ENCODE results near the gene PSMB2. TPM values are rescaled to one million over a fixed set of nuclear protein-coding genes. Genes with fewer than 3 reads are reported as not detected.

The PSMB2 gene
- total RNA-seq, 2 experiments from 2014 or later, result 91.9 to 96.4 TPM

- peaks cover 18% of the 10 kb centered on the region for H3K4me1 Mint-ChIP-seq (ENCODE audit: low read depth)
- H3K4me3 Mint-ChIP-seq, result no peak overlapping the region
- H3K9me3 Mint-ChIP-seq, result no peaks in the 10 kb centered on the region
- H3K27me3 Mint-ChIP-seq (ENCODE audit: low read depth), result peaks cover 20% of the 10 kb centered on the region
- no peak overlapping the region for H3K27ac Mint-ChIP-seq
- intact Hi-C loops (cut with micrococcal nuclease), result loop anchor here (5.0 kb wide), 1 partner anchor 62 kb away; no protein-coding TSS in a partner anchor
- H3K36me3 Mint-ChIP-seq (ENCODE audit: low read depth), result peaks cover 2% of the 10 kb centered on the region
- DNase-seq, result no peak
- CTCF ChIA-PET, result no interaction called here
Measured at GRCh38 chr1:35574655-35575415, 66.5 kb downstream of the PSMB2 start.

- DNase-seq, result no peak
- Mint-ChIP-seq H3K4me1 (ENCODE audit: low read depth) (peaks cover 18% of the 10 kb centered on the region), H3K27me3 (ENCODE audit: low read depth) (peaks cover 20% of the 10 kb centered on the region), H3K4me3 (no peak overlapping the region), H3K36me3 (ENCODE audit: low read depth) (peaks cover 2% of the 10 kb centered on the region), H3K9me3 (no peaks in the 10 kb centered on the region), H3K27ac (no peak overlapping the region)
- CTCF ChIA-PET, result interaction anchor here (1.1 kb wide), 1 partner anchor 9 kb away, joined by 3 read pairs; no protein-coding TSS in a partner anchor
- intact Hi-C loops (cut with micrococcal nuclease), result no loop called here
Measured at GRCh38 chr1:35574125-35574654, 67.1 kb downstream of the PSMB2 start.

- Mint-ChIP-seq H3K9me3 (no peaks in the 10 kb centered on the region), H3K36me3 (ENCODE audit: low read depth) (peaks cover 2% of the 10 kb centered on the region), H3K4me1 (ENCODE audit: low read depth) (peaks cover 17% of the 10 kb centered on the region), H3K4me3 (peak within 1 kb of the TSS; percentile 26), H3K27me3 (ENCODE audit: low read depth) (peaks cover 20% of the 10 kb centered on the region), H3K27ac (no peak within 1 kb of the TSS)
- intact Hi-C loops (cut with micrococcal nuclease), result no loop called here
- DNase-seq, result no peak
- CTCF ChIA-PET, result interaction anchor here (0.8 to 1.6 kb wide), 4 partner anchors 9 to 153 kb away, joined by 3 to 6 read pairs (median 4); no protein-coding TSS in a partner anchor
Measured at GRCh38 chr1:35573198-35574124, 67.9 kb downstream of the PSMB2 start, which contains the start of gene TFAP2E. TFAP2E (plus strand) TSS chr1:35573314; CDS start chr1:35573578, 264 bp downstream.

- Mint-ChIP-seq H3K27ac (no peak overlapping the region), H3K27me3 (ENCODE audit: low read depth) (peaks cover 20% of the 10 kb centered on the region), H3K9me3 (no peaks in the 10 kb centered on the region), H3K36me3 (ENCODE audit: low read depth) (no peaks in the 10 kb centered on the region), H3K4me3 (no peak overlapping the region), H3K4me1 (ENCODE audit: low read depth) (peaks cover 7% of the 10 kb centered on the region)
- no peak for DNase-seq
- CTCF ChIA-PET, result interaction anchor here (0.7 to 3.1 kb wide), 5 partner anchors 13 to 144 kb away, joined by 3 to 11 read pairs (median 4); no protein-coding TSS in a partner anchor
- intact Hi-C loops (cut with micrococcal nuclease), result no loop called here
Measured at GRCh38 chr1:35572296-35572695, 69.0 kb downstream of the PSMB2 start.

- Mint-ChIP-seq H3K4me1 (ENCODE audit: low read depth) (peaks cover 2% of the 10 kb centered on the region), H3K36me3 (ENCODE audit: low read depth) (peaks cover 4% of the 10 kb centered on the region), H3K9me3 (no peaks in the 10 kb centered on the region), H3K27ac (no peak overlapping the region), H3K27me3 (ENCODE audit: low read depth) (peaks cover 17% of the 10 kb centered on the region), H3K4me3 (no peak overlapping the region)
- CTCF ChIA-PET, result interaction anchor here (0.7 to 3.1 kb wide), 9 partner anchors 100 to 201 kb away, joined by 3 to 11 read pairs (median 6); no protein-coding TSS in a partner anchor
- DNase-seq, result no peak
- intact Hi-C loops (cut with micrococcal nuclease), result no loop called here
Measured at GRCh38 chr1:35571263-35571662, 70.1 kb downstream of the PSMB2 start.

- no peaks in the 10 kb centered on the region for H3K4me1 Mint-ChIP-seq (ENCODE audit: low read depth)
- H3K4me3 Mint-ChIP-seq, result no peak overlapping the region
- H3K36me3 Mint-ChIP-seq (ENCODE audit: low read depth), result peaks cover 4% of the 10 kb centered on the region
- peaks cover 13% of the 10 kb centered on the region for H3K27me3 Mint-ChIP-seq (ENCODE audit: low read depth)
- intact Hi-C loops (cut with micrococcal nuclease), result no loop called here
- no peak overlapping the region for H3K27ac Mint-ChIP-seq
- no peak for DNase-seq
- H3K9me3 Mint-ChIP-seq, result no peaks in the 10 kb centered on the region
- CTCF ChIA-PET, result interaction anchor here (0.6 to 3.1 kb wide), 8 partner anchors 9 to 202 kb away, joined by 3 to 11 read pairs (median 5); partner anchors contain the start of gene CLSPN
Measured at GRCh38 chr1:35570589-35571137, 70.7 kb downstream of the PSMB2 start.

GRCh38 chr1:35569936-35570335, 71.4 kb downstream of the PSMB2 start:
- H3K9me3 Mint-ChIP-seq, result no peaks in the 10 kb centered on the region
- DNase-seq, result no peak
- intact Hi-C loops (cut with micrococcal nuclease), result loop anchor here (1.0 kb wide), 3 partner anchors 145 to 204 kb away; no protein-coding TSS in a partner anchor
- no peak overlapping the region for H3K27ac Mint-ChIP-seq
- H3K4me1 Mint-ChIP-seq (ENCODE audit: low read depth), result no peaks in the 10 kb centered on the region
- H3K36me3 Mint-ChIP-seq (ENCODE audit: low read depth), result peaks cover 4% of the 10 kb centered on the region
- H3K27me3 Mint-ChIP-seq (ENCODE audit: low read depth), result peaks cover 9% of the 10 kb centered on the region
- H3K4me3 Mint-ChIP-seq, result no peak overlapping the region
- CTCF ChIA-PET, result interaction anchor here (0.6 to 3.1 kb wide), 5 partner anchors 10 to 200 kb away, joined by 3 to 11 read pairs (median 6); partner anchors contain the start of gene CLSPN

- Mint-ChIP-seq H3K4me1 (ENCODE audit: low read depth) (no peaks in the 10 kb centered on the region), H3K36me3 (ENCODE audit: low read depth) (peaks cover 8% of the 10 kb centered on the region), H3K27me3 (ENCODE audit: low read depth) (peaks cover 6% of the 10 kb centered on the region), H3K9me3 (no peaks in the 10 kb centered on the region), H3K27ac (no peak overlapping the region), H3K4me3 (no peak overlapping the region)
- DNase-seq, result peak; percentile 78
- CTCF ChIA-PET, result interaction anchor here (0.6 to 5.9 kb wide), 29 partner anchors 9 to 478 kb away, joined by 3 to 147 read pairs (median 4); partner anchors contain the start of genes C1orf216 and CLSPN
- intact Hi-C loops (cut with micrococcal nuclease), result loop anchor here (1.0 kb wide), 3 partner anchors 146 to 205 kb away; no protein-coding TSS in a partner anchor
Measured at GRCh38 chr1:35568975-35569395, 72.3 kb downstream of the PSMB2 start.

GRCh38 chr1:35567947-35568558, 73.3 kb downstream of the PSMB2 start:
- Mint-ChIP-seq H3K36me3 (ENCODE audit: low read depth) (peaks cover 8% of the 10 kb centered on the region), H3K4me3 (no peak overlapping the region), H3K27ac (no peak overlapping the region), H3K4me1 (ENCODE audit: low read depth) (peaks cover 2% of the 10 kb centered on the region), H3K9me3 (no peaks in the 10 kb centered on the region), H3K27me3 (ENCODE audit: low read depth) (peaks cover 6% of the 10 kb centered on the region)
- CTCF ChIA-PET, result interaction anchor here (0.6 to 5.9 kb wide), 18 partner anchors 10 to 214 kb away, joined by 3 to 147 read pairs (median 5); partner anchors contain the start of gene C1orf216
- no peak for DNase-seq
- intact Hi-C loops (cut with micrococcal nuclease), result no loop called here

GRCh38 chr1:35565742-35566133, 75.6 kb downstream of the PSMB2 start:
- H3K4me1 Mint-ChIP-seq (ENCODE audit: low read depth), result peaks cover 10% of the 10 kb centered on the region
- no peak for DNase-seq
- H3K36me3 Mint-ChIP-seq (ENCODE audit: low read depth), result peaks cover 8% of the 10 kb centered on the region
- H3K4me3 Mint-ChIP-seq, result no peak overlapping the region
- H3K9me3 Mint-ChIP-seq, result no peaks in the 10 kb centered on the region
- no peaks in the 10 kb centered on the region for H3K27me3 Mint-ChIP-seq (ENCODE audit: low read depth)
- H3K27ac Mint-ChIP-seq, result no peak overlapping the region
- intact Hi-C loops (cut with micrococcal nuclease), result loop anchor here (2.0 kb wide), 1 partner anchor 363 kb away; no protein-coding TSS in a partner anchor
- CTCF ChIA-PET, result interaction anchor here (0.6 to 5.9 kb wide), 12 partner anchors 9 to 214 kb away, joined by 3 to 147 read pairs (median 8); partner anchors contain the start of genes C1orf216, KIAA0319L and NCDN

Data from activated naive CD4-positive, alpha-beta T cell treated with anti-CD3 and anti-CD28 coated beads for 36 hours (primary cell).